HG03066 (cell line): ENCODE measurements around the gene PPP1R36.
"Not testable (repeated sequence)": the region's sequence is repeated elsewhere in the genome, so short reads cannot be mapped to it uniquely, and the experiment has no call there.

ENCODE experiments used
- ATAC-seq: cut with Tn5 transposase; IDR thresholded peaks from one replicate; pipeline ENCODE4 v1.9.1; 2021; ENCODE audit warnings: low read depth; ENCODE audit not compliant: unreplicated experiment

Gene PPP1R36

DNA sequence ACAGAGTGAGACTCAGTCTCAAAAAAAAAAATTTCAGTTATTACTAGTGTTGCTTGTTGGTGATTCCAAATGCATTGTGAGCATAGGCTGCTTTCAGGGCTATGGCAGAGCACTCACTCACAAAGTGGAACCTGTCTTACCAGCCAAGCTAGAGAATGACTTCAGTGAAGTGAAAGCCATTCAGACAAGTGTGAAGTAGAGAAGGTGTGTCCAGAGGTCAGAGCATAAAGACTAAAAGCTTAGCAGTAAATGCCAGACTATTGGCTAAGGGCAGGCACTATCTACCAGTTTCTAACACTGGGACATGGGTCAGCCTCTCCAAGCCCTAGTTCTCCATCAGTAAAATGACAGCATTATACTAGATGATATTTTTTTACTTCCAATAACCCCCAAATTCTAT, 12.7 kb downstream of the PPP1R36 start:
- no peak for ATAC-seq

DNA sequence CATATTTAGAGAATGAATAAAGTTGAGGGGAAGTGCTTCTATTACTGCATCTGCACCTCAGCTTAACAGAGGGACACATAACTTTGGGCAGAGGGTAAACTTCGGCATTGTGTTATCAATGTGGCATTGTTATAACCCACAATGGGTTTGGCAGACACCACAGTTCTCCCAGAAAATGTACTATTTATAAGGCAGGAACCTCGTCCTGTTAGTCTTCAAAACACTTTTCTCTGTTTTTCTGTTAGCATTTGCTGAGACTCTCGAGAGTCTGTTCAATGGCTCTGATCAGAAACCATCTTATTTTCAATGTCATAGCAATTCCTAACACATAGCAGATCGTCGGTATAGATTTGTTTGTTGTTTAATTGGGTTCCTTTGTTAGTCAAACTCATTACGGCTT, 13.9 kb downstream of the PPP1R36 start:
- ATAC-seq: no peak

- ATAC-seq: no peak
Observed at GRCh38 chr14:64566651-64567122, 16.9 kb downstream of the PPP1R36 start.

GRCh38 chr14:64569138-64569631, 19.4 kb downstream of the PPP1R36 start:
- no peak for ATAC-seq

- not testable (repeated sequence) for ATAC-seq
Observed at GRCh38 chr14:64569646-64570045, 19.9 kb downstream of the PPP1R36 start.

- ATAC-seq: no peak
Observed at GRCh38 chr14:64572386-64573104, 22.8 kb downstream of the PPP1R36 start.

DNA sequence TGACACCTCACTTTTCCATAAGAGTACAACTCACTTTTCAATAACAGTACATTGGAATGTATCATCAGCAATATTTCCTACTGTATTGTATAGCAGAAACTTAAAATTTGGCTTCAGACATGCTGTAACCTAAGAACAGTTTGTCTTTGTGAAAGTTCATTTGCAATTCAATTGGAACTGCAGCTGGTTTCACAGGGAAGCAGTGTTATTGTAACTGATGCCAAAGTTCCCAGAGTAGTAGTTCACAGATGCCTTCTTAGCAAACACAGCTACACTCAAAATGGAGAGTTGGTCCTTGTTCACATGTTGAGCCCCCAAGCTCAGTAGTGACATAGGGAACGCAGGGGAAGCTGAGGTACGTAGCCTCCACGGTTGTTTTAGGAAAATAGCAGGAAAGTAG, 23.3 kb downstream of the PPP1R36 start:
- no peak for ATAC-seq

- no peak for ATAC-seq
Observed at GRCh38 chr14:64574371-64575107, 24.8 kb downstream of the PPP1R36 start.

- ATAC-seq: no peak
Observed at GRCh38 chr14:64577211-64577610, 27.4 kb downstream of the PPP1R36 start.

- ATAC-seq: no peak
Observed at GRCh38 chr14:64580467-64580866, 30.7 kb downstream of the PPP1R36 start.

GRCh38 chr14:64581363-64581762, 31.6 kb downstream of the PPP1R36 start:
- no peak for ATAC-seq

DNA sequence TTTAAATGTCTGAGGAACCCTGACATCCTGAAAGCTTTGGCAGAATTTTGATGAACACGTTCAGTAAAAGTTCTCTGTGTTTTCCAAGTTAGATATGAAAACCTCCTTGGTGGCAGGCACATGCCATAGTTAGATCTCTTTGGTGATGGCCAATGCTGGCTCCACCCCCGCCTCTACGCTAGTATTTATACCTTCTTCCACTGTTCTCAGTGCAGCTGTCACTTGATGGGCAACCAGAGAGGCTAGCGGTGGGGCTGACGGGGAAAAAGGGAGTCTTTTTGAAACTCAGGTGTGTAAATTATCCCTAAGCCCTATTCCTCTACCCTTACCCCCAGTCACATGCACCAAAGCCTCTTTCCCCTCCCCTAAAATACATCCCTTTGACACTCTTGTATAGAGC, 32.1 kb downstream of the PPP1R36 start:
- ATAC-seq: no peak

- ATAC-seq: no peak
Observed at GRCh38 chr14:64584190-64584589, 34.4 kb downstream of the PPP1R36 start.

DNA sequence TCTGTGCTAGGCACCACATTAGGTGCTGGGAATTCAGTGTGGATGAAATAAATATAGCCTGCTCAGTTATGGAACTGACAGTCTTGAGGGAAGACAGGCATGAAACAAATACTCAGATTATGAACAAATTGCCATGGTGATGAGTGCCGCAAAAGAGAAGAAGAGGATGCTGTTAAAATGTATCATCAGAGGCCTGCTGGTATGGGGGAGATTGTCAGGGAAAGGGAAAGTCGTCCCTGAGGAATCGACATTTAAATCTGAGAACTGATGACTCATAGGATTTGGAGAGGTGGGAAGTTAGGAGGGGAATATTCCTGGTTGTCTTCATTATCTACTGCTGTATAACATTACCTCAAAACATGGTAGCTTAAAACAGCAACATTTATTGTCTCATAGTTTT, 42.0 kb downstream of the PPP1R36 start:
- no peak for ATAC-seq

GRCh38 chr14:64594438-64594837, 44.7 kb downstream of the PPP1R36 start:
- ATAC-seq: no peak

GRCh38 chr14:64598404-64598803, 48.6 kb downstream of the PPP1R36 start:
- no peak for ATAC-seq

- no peak for ATAC-seq
Observed at GRCh38 chr14:64601571-64601970, 51.8 kb downstream of the PPP1R36 start.

DNA sequence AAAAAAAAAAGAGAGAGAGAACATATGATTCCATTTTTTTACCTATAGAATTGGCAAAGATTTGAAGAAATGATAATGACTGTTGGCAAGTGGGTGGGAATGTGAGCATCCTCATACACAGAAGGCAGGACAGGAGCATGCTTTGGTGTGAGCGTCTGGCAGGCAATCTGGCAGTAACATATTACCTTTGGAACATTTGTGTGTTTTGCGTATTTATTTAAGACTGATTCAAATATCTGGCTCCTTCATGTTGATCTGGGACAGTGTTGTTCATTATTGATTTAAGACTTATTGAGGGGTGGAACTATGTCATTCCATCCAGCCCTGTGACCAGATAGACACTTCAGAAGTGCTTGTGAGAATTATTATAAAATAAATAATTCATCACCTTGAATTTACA, 53.1 kb downstream of the PPP1R36 start:
- no peak for ATAC-seq

DNA sequence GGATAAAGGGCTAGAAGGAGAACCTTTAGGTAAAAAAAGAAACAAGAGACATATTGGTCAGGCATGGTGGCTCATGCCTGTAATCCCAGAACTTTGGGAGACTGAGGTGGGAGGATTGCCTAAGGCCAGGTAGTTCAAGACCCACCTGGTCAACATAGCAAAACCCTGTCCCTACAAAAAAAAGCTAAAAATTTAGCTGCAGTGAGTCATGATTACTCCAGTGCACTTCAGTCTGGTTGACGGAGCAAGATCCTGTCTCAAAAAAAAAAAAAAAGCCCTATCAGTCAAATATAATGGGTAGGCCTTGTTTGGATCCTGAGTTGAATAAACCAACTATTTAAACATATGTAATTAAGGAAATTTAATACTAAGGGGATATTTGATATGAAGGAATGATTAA, 54.2 kb downstream of the PPP1R36 start:
- no peak for ATAC-seq

GRCh38 chr14:64604881-64605280, 55.1 kb downstream of the PPP1R36 start:
- ATAC-seq: no peak

- ATAC-seq: no peak
Observed at GRCh38 chr14:64605926-64606685, 56.3 kb downstream of the PPP1R36 start.
